HG03378 (cell line): ENCODE data around the gene ASIC1.

Experiments
- ATAC-seq: cut with Tn5 transposase; IDR thresholded peaks from one replicate; pipeline ENCODE4 v1.9.1; 2021; ENCODE audit warnings: mild to moderate bottlenecking, moderate library complexity; ENCODE audit not compliant: unreplicated experiment

Gene ASIC1

DNA sequence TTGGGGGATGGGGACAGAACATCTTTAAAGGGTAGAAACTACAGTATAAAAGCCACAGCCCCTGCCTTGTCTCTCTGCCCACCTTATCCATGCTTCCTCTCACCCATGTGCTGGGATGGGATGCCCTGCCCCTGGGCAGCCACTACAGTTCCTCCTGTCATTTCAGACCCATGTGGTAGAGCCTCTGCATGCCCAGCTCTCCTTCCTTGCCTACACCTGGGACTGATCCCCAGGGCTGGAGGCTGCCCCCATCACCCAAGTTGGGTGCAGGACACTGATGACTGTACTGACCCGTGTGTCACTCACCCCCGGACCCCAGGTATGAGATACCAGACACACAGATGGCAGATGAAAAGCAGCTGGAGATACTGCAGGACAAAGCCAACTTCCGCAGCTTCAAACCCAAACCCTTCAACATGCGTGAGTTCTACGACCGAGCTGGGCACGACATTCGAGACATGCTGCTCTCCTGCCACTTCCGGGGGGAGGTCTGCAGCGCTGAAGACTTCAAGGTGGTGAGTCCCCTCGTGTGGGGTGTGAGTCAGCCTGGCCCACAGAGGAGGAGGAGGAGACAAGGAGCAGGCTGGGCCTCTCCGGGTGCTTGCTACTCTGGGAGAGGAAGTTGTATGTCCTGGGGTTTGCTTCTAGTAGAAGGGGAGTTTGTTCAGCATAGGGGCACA is 2.2 kb downstream of the ASIC1 start:
- no peak for ATAC-seq

- ATAC-seq, result no peak
Measured at GRCh38 chr12:50060120-50060468, 2.7 kb downstream of the ASIC1 start.

GRCh38 chr12:50061171-50061570 is 3.8 kb downstream of the ASIC1 start:
- ATAC-seq, result no peak

DNA sequence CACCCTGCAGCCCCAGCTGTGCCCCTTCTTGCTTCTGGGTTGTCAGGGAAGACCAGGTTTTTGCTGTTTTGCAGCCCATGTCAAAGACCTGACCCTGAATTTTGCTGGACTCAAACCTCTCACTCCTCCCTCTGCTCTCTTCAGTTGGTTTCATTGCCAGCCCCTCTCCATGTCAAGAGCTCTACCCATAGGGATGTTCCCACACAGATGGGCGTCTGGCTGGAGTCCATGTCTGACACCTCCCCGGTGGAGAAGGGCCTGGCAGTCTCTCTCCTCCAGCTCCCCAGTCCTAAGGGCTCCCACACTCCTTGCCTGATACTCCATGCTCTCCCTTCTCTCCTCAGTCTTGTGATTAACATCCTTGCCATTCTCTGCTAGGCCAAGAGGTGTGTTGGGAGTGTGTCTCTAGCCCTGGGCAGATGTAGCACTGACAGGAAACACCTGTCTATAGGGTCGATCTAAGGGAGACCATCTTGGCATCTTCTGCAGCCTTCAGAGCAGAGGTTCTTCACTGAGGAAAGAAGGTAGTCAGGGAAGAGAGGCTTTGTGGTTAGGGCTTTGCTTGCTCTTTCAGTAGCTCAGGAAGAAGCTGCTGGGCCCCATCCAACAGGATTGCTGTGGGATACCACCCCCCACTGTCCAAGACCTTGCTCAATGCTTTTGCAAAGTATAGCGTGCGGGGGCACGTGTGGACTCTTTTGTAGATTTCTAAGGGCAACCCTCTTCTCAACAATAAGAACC is 4.7 kb downstream of the ASIC1 start:
- no peak for ATAC-seq

- no peak for ATAC-seq
Measured at GRCh38 chr12:50062728-50063460, 5.5 kb downstream of the ASIC1 start.

DNA sequence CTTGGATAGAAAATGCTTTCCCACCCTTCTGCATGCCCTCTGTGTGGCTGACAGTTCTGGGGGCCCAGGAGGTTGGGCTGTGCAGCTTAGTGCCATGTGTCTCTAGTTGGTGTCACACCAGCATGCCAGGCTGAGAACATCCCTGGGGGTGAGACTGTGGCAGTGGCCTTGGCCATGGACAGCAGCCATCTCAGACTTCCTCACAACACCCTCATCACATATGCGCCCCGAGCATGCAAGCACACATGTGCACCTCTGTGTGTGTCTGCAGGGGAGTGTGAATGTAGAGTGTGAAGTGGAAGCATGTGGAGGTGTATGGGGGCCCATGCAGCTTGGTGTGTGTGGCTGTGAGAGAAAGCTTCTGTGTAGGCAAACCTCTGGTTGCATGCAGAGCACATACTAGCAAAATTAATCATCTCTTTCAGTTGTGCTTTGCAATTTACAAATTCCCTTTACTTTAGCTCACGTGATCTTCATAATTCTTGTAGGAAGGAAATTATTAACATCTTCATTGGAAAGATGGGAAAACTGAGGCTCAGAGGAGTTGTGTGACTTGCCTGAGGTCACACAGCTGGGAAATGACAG is 8.4 kb downstream of the ASIC1 start:
- ATAC-seq, result no peak

- no peak for ATAC-seq
Measured at GRCh38 chr12:50066402-50066801, 9.0 kb downstream of the ASIC1 start.

GRCh38 chr12:50069069-50069468 is 11.7 kb downstream of the ASIC1 start:
- no peak for ATAC-seq

- ATAC-seq, result no peak
Measured at GRCh38 chr12:50069539-50069938, 12.1 kb downstream of the ASIC1 start.

- ATAC-seq, result no peak
Measured at GRCh38 chr12:50070314-50071060, 13.1 kb downstream of the ASIC1 start.

DNA sequence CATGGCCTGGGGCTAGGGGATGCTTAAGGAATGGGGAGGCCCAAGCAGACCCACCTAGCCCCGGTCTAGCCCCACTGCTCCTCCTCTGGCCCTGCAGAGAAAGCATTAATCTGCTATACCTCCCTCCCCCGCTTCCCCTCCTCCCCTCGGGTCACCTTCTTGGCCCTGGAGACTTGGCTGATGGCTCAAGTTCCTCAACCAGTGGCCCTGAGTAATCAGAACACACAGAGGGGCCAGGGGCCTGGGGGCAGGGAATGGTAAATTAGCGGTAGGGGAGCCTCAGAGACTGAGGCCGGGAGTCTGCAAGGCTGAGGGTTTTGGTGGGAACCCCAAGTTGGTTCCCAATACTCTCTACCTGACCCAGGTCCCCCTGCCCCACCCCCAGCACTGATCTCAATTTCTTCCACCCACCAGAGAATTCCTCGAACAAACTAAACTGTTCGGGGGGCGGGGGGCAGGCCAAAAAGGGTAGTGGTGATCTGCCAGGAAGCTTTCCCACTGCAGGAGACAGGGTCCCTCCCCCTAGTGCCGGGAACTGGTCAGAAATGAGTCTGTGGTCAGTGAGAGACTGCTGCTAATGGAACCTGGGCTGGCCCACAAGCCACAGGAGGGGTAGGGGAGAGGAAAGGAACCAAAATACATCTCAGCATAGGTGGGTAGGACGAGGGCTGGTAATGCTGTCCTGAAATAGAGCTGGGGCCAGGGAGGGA is 15.0 kb downstream of the ASIC1 start:
- no peak for ATAC-seq

DNA sequence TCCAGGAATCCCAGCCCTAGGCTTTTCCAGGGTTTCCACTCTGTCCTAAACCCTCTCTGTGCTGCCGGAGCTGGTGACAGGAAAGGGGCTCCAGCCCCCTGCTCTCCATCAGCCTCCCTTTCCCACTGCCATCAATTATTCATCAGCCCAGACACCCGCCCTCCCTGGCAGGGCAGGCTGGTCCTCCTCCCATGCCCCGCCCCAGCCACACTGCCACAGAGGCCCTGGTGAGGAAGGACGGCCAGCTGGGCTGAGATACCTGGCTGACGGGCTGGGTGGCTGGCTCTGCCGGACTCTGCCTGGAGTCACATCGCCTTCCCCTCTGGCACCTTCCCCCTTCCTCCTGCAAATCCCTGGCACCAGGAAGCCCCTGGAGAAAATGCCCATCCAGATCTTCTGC is 15.8 kb downstream of the ASIC1 start:
- no peak for ATAC-seq

- no peak for ATAC-seq
Measured at GRCh38 chr12:50073712-50074111, 16.3 kb downstream of the ASIC1 start.

- peak; percentile 73 for ATAC-seq
Measured at GRCh38 chr12:50074936-50075807, 17.8 kb downstream of the ASIC1 start.

GRCh38 chr12:50075808-50076170 is 18.4 kb downstream of the ASIC1 start:
- no peak for ATAC-seq

DNA sequence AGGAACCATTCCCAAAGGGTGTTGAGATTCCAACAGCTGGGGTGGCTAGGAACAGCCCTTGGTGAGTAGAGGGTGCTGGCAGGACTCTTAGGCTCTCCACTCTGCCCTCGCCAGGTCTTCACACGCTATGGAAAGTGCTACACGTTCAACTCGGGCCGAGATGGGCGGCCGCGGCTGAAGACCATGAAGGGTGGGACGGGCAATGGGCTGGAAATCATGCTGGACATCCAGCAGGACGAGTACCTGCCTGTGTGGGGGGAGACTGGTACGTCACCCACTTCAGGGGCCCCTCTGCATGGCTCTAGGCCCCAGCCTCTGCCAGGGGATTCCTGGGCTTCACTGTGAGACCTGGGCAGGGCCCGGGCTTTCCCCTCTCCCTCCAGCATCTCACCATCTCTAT is 19.7 kb downstream of the ASIC1 start:
- no peak for ATAC-seq

GRCh38 chr12:50078281-50078680 is 20.9 kb downstream of the ASIC1 start:
- ATAC-seq, result no peak

DNA sequence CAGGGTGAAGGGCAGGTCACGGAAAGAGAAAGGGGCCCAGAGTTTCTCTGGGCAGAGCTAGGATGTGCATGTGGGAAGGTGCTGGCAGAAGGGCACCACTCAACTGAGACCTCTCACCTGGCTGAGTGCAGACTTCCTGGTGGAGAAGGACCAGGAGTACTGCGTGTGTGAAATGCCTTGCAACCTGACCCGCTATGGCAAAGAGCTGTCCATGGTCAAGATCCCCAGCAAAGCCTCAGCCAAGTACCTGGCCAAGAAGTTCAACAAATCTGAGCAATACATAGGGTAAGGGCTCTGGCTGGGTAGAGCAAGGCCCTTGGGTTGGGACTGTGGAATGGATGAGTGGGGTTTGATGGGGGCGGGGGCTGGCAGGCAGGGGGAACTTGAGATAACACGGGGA is 22.4 kb downstream of the ASIC1 start:
- no peak for ATAC-seq

DNA sequence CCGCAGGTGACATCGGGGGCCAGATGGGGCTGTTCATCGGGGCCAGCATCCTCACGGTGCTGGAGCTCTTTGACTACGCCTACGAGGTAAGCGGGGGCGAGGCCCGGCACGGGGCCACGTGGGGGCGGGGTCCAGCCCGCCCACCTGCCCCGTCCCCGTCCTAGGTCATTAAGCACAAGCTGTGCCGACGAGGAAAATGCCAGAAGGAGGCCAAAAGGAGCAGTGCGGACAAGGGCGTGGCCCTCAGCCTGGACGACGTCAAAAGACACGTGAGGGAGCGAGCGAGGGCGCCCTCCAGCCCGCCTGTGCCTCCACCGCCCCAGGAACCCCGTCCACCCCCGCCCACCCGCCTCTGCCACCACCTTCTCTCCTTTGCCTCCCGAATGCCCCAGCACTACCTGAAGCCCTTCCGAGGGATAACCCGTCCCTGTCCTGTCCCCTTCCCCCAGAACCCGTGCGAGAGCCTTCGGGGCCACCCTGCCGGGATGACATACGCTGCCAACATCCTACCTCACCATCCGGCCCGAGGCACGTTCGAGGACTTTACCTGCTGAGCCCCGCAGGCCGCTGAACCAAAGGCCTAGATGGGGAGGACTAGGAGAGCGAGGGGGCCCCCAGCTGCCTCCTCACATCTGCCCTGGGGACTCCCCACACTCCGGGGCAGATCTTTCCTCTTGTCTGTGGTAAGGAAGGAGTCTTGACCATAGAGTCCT is 23.9 kb downstream of the ASIC1 start:
- ATAC-seq, result no peak
